Thyroid gland (tissue), 4 donors: ENCODE data around the gene DNAI1.
"Not testable (repeated sequence)": the region's sequence is repeated elsewhere in the genome, so short reads cannot be mapped to it uniquely, and the experiment has no call there.

Experiments
- CTCF ChIP-seq, 6 experiments: fragments of 200-600 bp in 3 of 6; fragments of 450-650 bp in 3 of 6; sonication (generic) in 3 of 6; IDR thresholded peaks; one replicate each; pipeline ENCODE4 v1.5.1; 2016 to 2019; ENCODE audit warnings: antibody characterized with exemption in 6 of 6, mild to moderate bottlenecking in 2 of 6, inconsistent platforms in 1 of 6, moderate library complexity in 1 of 6
- POLR2A ChIP-seq, 2 donors: fragments of 450-650 bp; IDR thresholded peaks; one replicate each; pipeline ENCODE4 v1.6.1; 2017; ENCODE audit warnings: antibody characterized with exemption in 2 of 2, mild to moderate bottlenecking in 2 of 2, moderate library complexity in 1 of 2

- not testable (repeated sequence) for TF ChIP-seq CTCF, POLR2A (IDR thresholded peaks at IDR 0.05)
These were observed 20.1 kb upstream of the DNAI1 start for GRCh38 chr9:34438465-34438864.
